Measurements from ENCODE around the gene TRMT11. TPM values are rescaled to one million over a fixed set of nuclear protein-coding genes. Genes with fewer than 3 reads are reported as not detected.

Gene TRMT11
- total RNA-seq, 1 donor = 30.5 TPM

- H3K4me3 ChIP-seq (ENCODE audit: low read depth, low read length) = peak overlapping the region; percentile 92
- DNase-seq (ENCODE audit: low read depth) = no peak
- TF ChIP-seq, protein P1, sequence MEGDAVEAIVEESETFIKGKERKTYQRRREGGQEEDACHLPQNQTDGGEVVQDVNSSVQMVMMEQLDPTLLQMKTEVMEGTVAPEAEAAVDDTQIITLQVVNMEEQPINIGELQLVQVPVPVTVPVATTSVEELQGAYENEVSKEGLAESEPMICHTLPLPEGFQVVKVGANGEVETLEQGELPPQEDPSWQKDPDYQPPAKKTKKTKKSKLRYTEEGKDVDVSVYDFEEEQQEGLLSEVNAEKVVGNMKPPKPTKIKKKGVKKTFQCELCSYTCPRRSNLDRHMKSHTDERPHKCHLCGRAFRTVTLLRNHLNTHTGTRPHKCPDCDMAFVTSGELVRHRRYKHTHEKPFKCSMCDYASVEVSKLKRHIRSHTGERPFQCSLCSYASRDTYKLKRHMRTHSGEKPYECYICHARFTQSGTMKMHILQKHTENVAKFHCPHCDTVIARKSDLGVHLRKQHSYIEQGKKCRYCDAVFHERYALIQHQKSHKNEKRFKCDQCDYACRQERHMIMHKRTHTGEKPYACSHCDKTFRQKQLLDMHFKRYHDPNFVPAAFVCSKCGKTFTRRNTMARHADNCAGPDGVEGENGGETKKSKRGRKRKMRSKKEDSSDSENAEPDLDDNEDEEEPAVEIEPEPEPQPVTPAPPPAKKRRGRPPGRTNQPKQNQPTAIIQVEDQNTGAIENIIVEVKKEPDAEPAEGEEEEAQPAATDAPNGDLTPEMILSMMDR (IDR thresholded peaks at IDR 0.05; ENCODE audit: insufficient read depth, low read length) = no peak
These were observed 30.4 kb upstream of the TRMT11 start for GRCh38 chr6:125955973-125956372.

DNA sequence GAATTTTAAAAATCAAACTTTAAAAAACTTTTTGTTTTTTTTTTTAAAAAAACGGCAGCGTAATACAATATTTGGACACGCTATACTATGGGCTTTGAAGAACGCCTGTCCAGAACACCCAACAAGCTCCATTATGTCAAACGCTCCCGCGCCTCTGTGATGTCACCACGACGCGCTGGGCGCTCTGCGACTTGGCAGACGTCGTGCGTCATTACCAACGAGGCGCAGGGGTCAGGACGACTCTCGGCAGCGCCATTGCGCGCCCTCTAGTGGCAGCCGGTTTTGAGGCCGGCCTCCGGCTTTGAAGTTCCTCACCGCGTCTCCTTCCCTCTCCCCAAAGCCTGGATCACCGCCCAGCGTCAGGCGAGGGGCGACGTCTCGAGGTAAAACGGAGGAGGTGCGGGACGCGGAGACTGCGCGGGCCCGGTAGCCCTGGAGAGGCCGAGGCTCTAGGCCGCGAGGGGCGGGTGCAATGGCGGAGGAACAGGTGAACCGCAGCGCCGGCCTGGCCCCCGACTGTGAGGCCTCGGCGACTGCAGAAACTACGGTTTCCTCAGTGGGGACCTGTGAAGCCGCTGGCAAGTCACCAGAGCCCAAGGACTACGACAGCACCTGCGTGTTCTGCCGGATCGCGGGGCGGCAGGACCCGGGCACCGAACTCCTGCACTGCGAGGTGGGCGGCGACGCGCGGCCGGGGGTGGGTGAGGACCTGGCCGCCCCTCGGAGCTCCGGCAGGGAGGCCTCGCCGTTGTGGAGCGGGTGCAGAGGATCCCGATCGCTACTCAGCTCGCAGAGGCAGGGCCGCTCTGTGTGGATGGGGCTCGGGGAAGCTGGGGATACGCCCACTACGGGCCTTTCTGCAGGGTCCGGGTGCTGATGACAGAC is 29.6 kb upstream of the TRMT11 start, which contains the start of gene HINT3:
HINT3 (plus strand) TSS at position 265 of the 885 bp plus-strand sequence; CDS start at position 473, 208 bp downstream.
- H3K4me3 ChIP-seq (ENCODE audit: low read depth, low read length) = peak within 1 kb of the TSS; percentile 92
- DNase-seq (ENCODE audit: low read depth) = peak; percentile 97
- TF ChIP-seq, protein P1 (IDR thresholded peaks at IDR 0.05; ENCODE audit: insufficient read depth, low read length) = peak; percentile 92

DNA sequence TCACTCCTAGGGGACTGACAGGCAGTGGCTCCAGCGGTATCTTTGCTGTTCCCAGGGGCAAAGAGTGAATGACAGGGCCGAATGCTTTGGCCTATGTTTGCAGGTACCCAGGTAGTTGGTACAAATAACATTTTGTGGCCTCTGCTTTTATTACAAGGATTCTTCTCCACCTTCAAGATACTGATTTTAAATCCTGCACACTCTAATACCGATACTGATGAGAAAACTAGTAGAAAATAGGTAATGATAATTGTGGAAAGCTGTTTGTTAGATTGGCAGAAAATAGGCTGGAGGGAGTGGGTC is 29.0 kb upstream of the TRMT11 start:
- no peak for DNase-seq (ENCODE audit: low read depth)
- peak overlapping the region; percentile 92 for H3K4me3 ChIP-seq (ENCODE audit: low read depth, low read length)
- TF ChIP-seq, protein P1 (IDR thresholded peaks at IDR 0.05; ENCODE audit: insufficient read depth, low read length) = no peak

DNA sequence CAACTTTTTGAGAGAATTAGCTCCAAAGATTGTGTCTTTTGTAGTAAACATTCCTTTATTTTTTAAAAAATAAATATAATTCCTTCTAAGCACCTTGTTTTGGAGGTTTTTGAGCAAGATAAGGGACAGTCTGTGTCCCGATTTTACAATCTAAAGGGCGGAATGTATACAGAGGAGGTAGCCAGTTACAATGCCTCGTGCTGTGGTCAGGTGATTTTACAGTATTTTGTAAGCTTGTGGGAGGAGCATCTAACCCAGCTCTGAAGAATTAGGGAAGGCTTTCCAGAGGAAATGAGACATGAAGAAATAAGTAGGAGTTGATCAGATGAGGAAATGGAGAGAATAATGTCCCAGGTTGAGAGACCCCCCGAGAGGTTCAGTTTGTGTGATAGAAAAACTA is 28.5 kb upstream of the TRMT11 start:
- DNase-seq (ENCODE audit: low read depth) = peak; percentile 80
- peak overlapping the region; percentile 92 for H3K4me3 ChIP-seq (ENCODE audit: low read depth, low read length)
- TF ChIP-seq, protein P1 (IDR thresholded peaks at IDR 0.05; ENCODE audit: insufficient read depth, low read length) = no peak

- DNase-seq (ENCODE audit: low read depth) = no peak
- TF ChIP-seq, protein P1 (IDR thresholded peaks at IDR 0.05; ENCODE audit: insufficient read depth, low read length) = no peak
These were observed 27.3 kb upstream of the TRMT11 start for GRCh38 chr6:125959041-125959440.

GRCh38 chr6:125961117-125961516 is 25.2 kb upstream of the TRMT11 start:
- TF ChIP-seq, protein P1 (IDR thresholded peaks at IDR 0.05; ENCODE audit: insufficient read depth, low read length) = no peak
- DNase-seq (ENCODE audit: low read depth) = no peak
- H3K4me3 ChIP-seq (ENCODE audit: low read depth, low read length) = no peak overlapping the region

More at GRCh38 chr6:125959041-125959440, 27.3 kb upstream of the TRMT11 start:
- H3K4me3 ChIP-seq (ENCODE audit: low read depth, low read length) = no peak overlapping the region

All from fibroblast of the aortic adventitia (primary cell).